ENCODE measurements around the gene ANGPT4. TPM values are rescaled to one million over a fixed set of nuclear protein-coding genes. Genes with fewer than 3 reads are reported as not detected.

ANGPT4 gene
- total and polyA plus RNA-seq, 2 of the 13 experiments (the other 11 are each of a cell fraction or from before 2014, with no cell fraction given): not detected

DNA sequence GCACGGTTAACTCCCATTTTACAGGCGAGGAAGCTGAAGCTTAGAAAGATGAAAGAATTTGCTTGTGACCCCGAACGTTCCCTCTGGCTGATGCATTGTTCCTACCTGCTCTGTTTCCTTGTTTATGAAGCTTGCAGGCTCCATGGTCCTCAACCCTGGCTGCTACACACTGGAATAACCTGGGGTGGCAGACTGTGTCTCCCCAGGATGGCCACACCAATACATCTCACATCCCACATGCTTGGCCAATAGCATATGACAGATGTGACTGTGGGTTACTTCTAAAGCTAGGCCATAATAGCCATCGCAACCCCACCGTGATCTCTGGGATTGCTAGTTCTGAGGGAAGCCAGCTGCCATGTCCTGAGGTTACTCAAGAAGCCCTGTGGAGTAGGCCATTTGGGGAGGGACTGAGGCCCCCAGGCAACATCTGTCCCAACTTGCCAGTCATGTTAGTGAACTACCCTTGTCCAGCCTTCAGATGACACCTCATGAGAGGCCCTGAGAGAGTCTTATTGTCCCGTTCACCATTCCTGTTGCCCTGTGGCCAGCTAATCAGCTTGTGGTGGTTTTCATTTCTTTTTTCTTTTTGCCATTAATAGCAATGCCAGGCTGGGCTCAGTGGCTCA is 89.3 kb downstream of the ANGPT4 start:
- no peak overlapping the region for H3K4me2 ChIP-seq (ENCODE audit: low read depth, low read length)
- no peak overlapping the region for H3K4me3 ChIP-seq (replicated peaks in 1 of 3; ENCODE audit: insufficient read depth in 1 of 3, low read depth in 2 of 3, low read length in 3 of 3)
- H3K79me2 ChIP-seq (ENCODE audit: insufficient read depth, low read length): no peaks in the 10 kb centered on the region
- intact Hi-C loops (cut with micrococcal nuclease; ENCODE audit: unreplicated experiment): no loop called here
- in situ Hi-C loops (cut with HindIII; ENCODE audit: extremely low pct_ligation_motif_present, low pct_unique_long_range_greater_than_20kb): no loop called here
- no peak for ATAC-seq
- no peak for FAIRE-seq
- 52% methylated on average over 7 of the region's 7 CpGs for WGBS (ENCODE audit: low lambda C conversion rate)
- H3K27me3 ChIP-seq (ENCODE audit: control insufficient read depth in 1 of 2, insufficient read depth in 2 of 2, low read length in 2 of 2): peaks cover 0 to 6% of the 10 kb centered on the region in 2 experiments; a peak in 1 of 5 replicates
- H3K9ac ChIP-seq (ENCODE audit: insufficient read depth, low read depth, low read length): no peak overlapping the region
- no peaks in the 10 kb centered on the region for H4K20me1 ChIP-seq (ENCODE audit: insufficient read depth, low read length)
- H3K36me3 ChIP-seq (replicated peaks in 1 of 2; ENCODE audit: control insufficient read depth in 1 of 2, insufficient read depth in 2 of 2, low read length in 2 of 2): no peaks in the 10 kb centered on the region
- no peaks in the 10 kb centered on the region for H3K9me3 ChIP-seq (ENCODE audit: low read length)
- no peak overlapping the region for H2AFZ ChIP-seq (ENCODE audit: low read length)
- CTCF ChIA-PET (ENCODE audit: low intra/inter-chr PET ratio, low total read pairs): no interaction called here
- no peak for TF ChIP-seq TAF15 (IDR thresholded peaks at IDR 0.05; ENCODE audit: low read depth, low read length, poor library complexity, severe bottlenecking)
- TF ChIP-seq ZNF615 (CRISPR knock-in tag; IDR thresholded peaks at IDR 0.05; ENCODE audit: borderline replicate concordance): no peak
- no TSS peak for BruUV-seq (replicated peaks)
- no peak for DNase-seq (ENCODE audit: low spot score)
- POLR2A ChIA-PET: no interaction called here
- 0 out of 2 replicates have a peak, but pooled peaks cover 7% of the 10 kb centered on the region for H3K4me1 ChIP-seq (ENCODE audit: insufficient read depth, low read length)
- H3K27ac ChIP-seq (ENCODE audit: extremely low read length, insufficient read depth, low read length): no peak overlapping the region

DNA sequence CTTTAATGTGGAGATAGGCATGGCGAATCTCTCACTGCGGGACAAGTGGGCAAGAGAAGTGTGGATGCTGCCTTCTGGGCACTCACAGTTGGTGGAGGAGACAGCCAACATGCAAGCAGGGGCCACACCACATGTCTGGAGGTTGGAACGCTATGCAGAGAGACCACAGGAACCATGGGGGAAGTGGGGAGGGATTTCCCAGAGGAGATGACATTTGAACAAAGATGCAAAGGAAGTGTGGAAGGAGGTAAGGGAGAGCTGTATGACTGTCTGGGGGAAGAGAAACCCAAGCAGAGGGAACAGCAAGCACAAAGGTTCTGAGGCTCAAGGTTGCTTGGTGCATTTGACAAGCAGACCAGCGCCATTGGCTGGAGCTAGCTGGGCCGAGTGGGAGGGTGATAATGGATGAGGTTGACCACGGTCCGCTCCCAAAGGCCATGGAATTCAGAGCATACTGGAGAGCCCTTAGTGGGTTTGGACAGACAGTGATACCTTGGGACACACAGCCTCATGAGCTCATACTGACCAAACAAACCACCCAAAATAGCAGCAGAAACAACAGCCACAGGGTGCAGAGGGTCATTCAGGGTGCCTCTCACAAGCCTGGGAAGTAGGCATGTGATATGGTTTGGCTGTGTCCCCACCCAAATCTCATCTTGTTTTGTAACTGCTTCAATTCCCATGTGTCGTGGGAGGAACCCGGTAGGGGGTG is 90.3 kb downstream of the ANGPT4 start:
- peaks cover 0 to 6% of the 10 kb centered on the region in 2 experiments; a peak in 2 of 5 replicates for H3K27me3 ChIP-seq (ENCODE audit: control insufficient read depth in 1 of 2, insufficient read depth in 2 of 2, low read length in 2 of 2)
- no peak overlapping the region for H3K9ac ChIP-seq (ENCODE audit: insufficient read depth, low read depth, low read length)
- no TSS peak for BruUV-seq (replicated peaks)
- no peaks in the 10 kb centered on the region for H3K79me2 ChIP-seq (ENCODE audit: insufficient read depth, low read length)
- H3K4me1 ChIP-seq (ENCODE audit: insufficient read depth, low read length): 0 out of 2 replicates have a peak, but pooled peaks cover 7% of the 10 kb centered on the region
- H3K27ac ChIP-seq (ENCODE audit: extremely low read length, insufficient read depth, low read length): no peak overlapping the region
- in situ Hi-C loops (cut with HindIII; ENCODE audit: extremely low pct_ligation_motif_present, low pct_unique_long_range_greater_than_20kb) (no loop called here), intact Hi-C loops (cut with micrococcal nuclease; ENCODE audit: unreplicated experiment) (no loop called here)
- no peaks in the 10 kb centered on the region for H4K20me1 ChIP-seq (ENCODE audit: insufficient read depth, low read length)
- H3K4me2 ChIP-seq (ENCODE audit: low read depth, low read length): no peak overlapping the region
- ChIA-PET POLR2A (no interaction called here), CTCF (ENCODE audit: low intra/inter-chr PET ratio, low total read pairs) (no interaction called here)
- DNase-seq (ENCODE audit: low spot score): no peak
- 36% methylated on average over 9 of the region's 9 CpGs for WGBS (ENCODE audit: low lambda C conversion rate)
- no peak overlapping the region for H2AFZ ChIP-seq (ENCODE audit: low read length)
- no peak overlapping the region for H3K4me3 ChIP-seq (replicated peaks in 1 of 3; ENCODE audit: insufficient read depth in 1 of 3, low read depth in 2 of 3, low read length in 3 of 3)
- no peak for FAIRE-seq
- TF ChIP-seq TBX3 (IDR thresholded peaks at IDR 0.05; ENCODE audit: borderline replicate concordance) (no peak), MZF1 (CRISPR knock-in tag; IDR thresholded peaks at IDR 0.05; ENCODE audit: borderline replicate concordance) (no peak)
- no peaks in the 10 kb centered on the region for H3K36me3 ChIP-seq (replicated peaks in 1 of 2; ENCODE audit: control insufficient read depth in 1 of 2, insufficient read depth in 2 of 2, low read length in 2 of 2)
- no peaks in the 10 kb centered on the region for H3K9me3 ChIP-seq (ENCODE audit: low read length)
- peak; percentile 29; the same call in 2 of the 3 replicates for ATAC-seq
